SH-SY5Y (cell line): ENCODE measurements around the gene EIF5A2.

ENCODE experiments used
- GATA2 ChIP-seq: IDR thresholded peaks from 2 replicates; pipeline ENCODE4 v1.6.1; 2011; ENCODE audit warnings: mild to moderate bottlenecking, low read depth, low read length
- GATA3 ChIP-seq: IDR thresholded peaks from 2 replicates; pipeline ENCODE4 v1.6.1; 2011; ENCODE audit warnings: low read depth, mild to moderate bottlenecking, low read length, moderate library complexity

DNA sequence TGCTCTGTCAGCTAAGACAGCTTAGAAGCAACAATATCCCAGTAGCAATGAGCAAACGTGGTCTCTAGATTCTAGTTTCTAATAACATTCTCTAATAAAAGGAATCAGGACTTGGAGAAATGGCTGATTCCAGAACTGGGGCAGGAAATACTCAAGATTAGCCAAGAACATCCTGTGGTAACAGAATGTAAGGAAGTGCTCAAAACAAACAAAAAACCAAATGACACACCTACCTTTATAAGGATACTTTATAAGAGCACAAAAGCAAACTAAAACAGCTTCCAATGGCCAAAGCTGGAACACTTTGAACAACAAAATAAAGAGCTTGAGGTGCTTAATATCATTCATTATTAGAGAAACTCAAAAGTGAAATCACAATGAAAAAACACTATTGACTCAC, 33.1 kb upstream of the EIF5A2 start:
- TF ChIP-seq GATA3 (no peak), GATA2 (no peak)
